Peyer's patch (tissue), 4 donors: Measurements from ENCODE around the gene CALML3. TPM values are rescaled to one million over a fixed set of nuclear protein-coding genes. Genes with fewer than 3 reads are reported as not detected.
"Not testable (repeated sequence)": the region's sequence is repeated elsewhere in the genome, so short reads cannot be mapped to it uniquely, and the experiment has no call there.

Experiments
- DNase-seq, 3 donors: peaks; one replicate each; pipeline ENCODE4 v3.0.0-alpha.2; 2017 to 2019
- H3K27ac ChIP-seq, 4 donors: fragments of 200-600 bp; sonication (generic); one replicate each; pipeline ENCODE4 v1.5.1; 2016 to 2019
- H3K27me3 ChIP-seq, 2 donors: fragments of 200-600 bp; sonication (generic); one replicate each; pipeline ENCODE4 v1.5.1; 2019
- H3K36me3 ChIP-seq, 3 donors: fragments of 200-600 bp; sonication (generic); one replicate each; pipeline ENCODE4 v1.5.1; 2016 to 2019
- H3K4me1 ChIP-seq, 4 donors: fragments of 200-600 bp; sonication (generic); one replicate each; pipeline ENCODE4 v1.5.1; 2016 to 2019
- H3K4me3 ChIP-seq, 4 donors: fragments of 200-600 bp; sonication (generic); 1 replicate in 3 of 4; 2 replicates in 1 of 4; pipeline ENCODE4 v1.5.1; 2016 to 2019; ENCODE audit warnings: mild to moderate bottlenecking in 1 of 4
- H3K9me3 ChIP-seq, 4 donors: fragments of 200-600 bp; sonication (generic); one replicate each; pipeline ENCODE4 v1.5.1; 2016 to 2019; ENCODE audit warnings: mild to moderate bottlenecking in 1 of 4
- CTCF ChIP-seq, 6 experiments: fragments of 450-650 bp in 4 of 6; fragments of 200-600 bp in 2 of 6; sonication (generic) in 1 of 6; IDR thresholded peaks; one replicate each; pipeline ENCODE4 v1.5.1; 2017 to 2019; ENCODE audit warnings: antibody characterized with exemption in 6 of 6, mild to moderate bottlenecking in 3 of 6, moderate library complexity in 1 of 6
- POLR2A ChIP-seq, 2 donors: fragments of 450-650 bp; IDR thresholded peaks; one replicate each; pipeline ENCODE4 v1.5.1; 2017; ENCODE audit warnings: antibody characterized with exemption in 2 of 2, mild to moderate bottlenecking in 2 of 2, moderate library complexity in 2 of 2
- total RNA-seq, 4 donors: library from RNA; depleted of rRNA; stranded (reverse); fragments of >200 nt; gene quantifications; one replicate each; pipeline ENCODE4 v1.1.0, GENCODE V29; 2016

CALML3 gene
- total RNA-seq, 4 donors from 2014 or later: not detected

DNA sequence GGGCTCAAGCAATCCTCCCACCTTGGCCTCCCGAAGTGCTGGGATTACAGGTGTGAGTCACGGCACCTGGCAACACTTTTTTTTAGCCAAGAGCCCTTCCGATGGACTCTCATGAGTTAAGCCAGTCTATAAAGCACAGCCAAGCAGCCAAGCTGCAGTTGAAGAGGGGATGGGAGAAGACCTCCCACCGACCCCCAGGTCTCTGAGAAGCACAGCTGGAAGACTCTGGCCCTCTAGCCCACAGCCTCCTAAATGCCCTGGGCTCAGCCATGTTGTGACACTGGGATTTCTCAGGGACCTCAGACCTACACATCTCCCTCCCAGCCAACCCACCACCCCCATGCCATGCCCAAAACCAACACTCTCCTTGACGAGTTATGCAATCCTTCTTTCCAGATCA lies 31.1 kb downstream of the CALML3 start:
- Histone ChIP-seq H3K27me3 (no peaks in the 10 kb centered on the region), H3K27ac (no peak overlapping the region), H3K36me3 (no peaks in the 10 kb centered on the region), H3K9me3 (no peaks in the 10 kb centered on the region), H3K4me1 (peaks cover 0 to 26% (median 2%) of the 10 kb centered on the region in 4 donors), H3K4me3 (no peak overlapping the region)
- DNase-seq: peak in 1 of 3 donors; percentile 27
- TF ChIP-seq CTCF (IDR thresholded peaks at IDR 0.05) (no peak), POLR2A (IDR thresholded peaks at IDR 0.05) (no peak)

- peak in 1 of 3 donors; percentile 35 for DNase-seq
- peaks cover 0 to 19% (median 0%) of the 10 kb centered on the region in 4 donors for H3K4me1 ChIP-seq
- H3K36me3 ChIP-seq: no peaks in the 10 kb centered on the region
- no peak overlapping the region for H3K4me3 ChIP-seq
- no peaks in the 10 kb centered on the region for H3K27me3 ChIP-seq
- H3K27ac ChIP-seq: no peak overlapping the region
- H3K9me3 ChIP-seq: no peaks in the 10 kb centered on the region
- TF ChIP-seq CTCF (IDR thresholded peaks at IDR 0.05): no peak
- TF ChIP-seq POLR2A (IDR thresholded peaks at IDR 0.05): no peak
Observed at GRCh38 chr10:5556576-5556975, 31.8 kb downstream of the CALML3 start.

- H3K27me3 ChIP-seq: no peaks in the 10 kb centered on the region
- H3K4me1 ChIP-seq: peaks cover 0 to 17% (median 0%) of the 10 kb centered on the region in 4 donors
- DNase-seq: peak in 1 of 3 donors; percentile 34
- H3K4me3 ChIP-seq: no peak overlapping the region
- TF ChIP-seq CTCF (IDR thresholded peaks at IDR 0.05) (no peak), POLR2A (IDR thresholded peaks at IDR 0.05) (no peak)
- no peaks in the 10 kb centered on the region for H3K36me3 ChIP-seq
- no peak overlapping the region for H3K27ac ChIP-seq
- no peaks in the 10 kb centered on the region for H3K9me3 ChIP-seq
Observed at GRCh38 chr10:5557040-5557721, 32.4 kb downstream of the CALML3 start.

GRCh38 chr10:5557799-5558771 lies 33.3 kb downstream of the CALML3 start:
- H3K4me3 ChIP-seq: no peak overlapping the region
- TF ChIP-seq POLR2A (IDR thresholded peaks at IDR 0.05) (no peak), CTCF (IDR thresholded peaks at IDR 0.05) (no peak)
- H3K27me3 ChIP-seq: no peaks in the 10 kb centered on the region
- H3K27ac ChIP-seq: no peak overlapping the region
- no peaks in the 10 kb centered on the region for H3K9me3 ChIP-seq
- peak in 1 of 3 donors; percentile 40 for DNase-seq
- H3K4me1 ChIP-seq: peaks cover 0 to 10% (median 0%) of the 10 kb centered on the region in 4 donors
- H3K36me3 ChIP-seq: no peaks in the 10 kb centered on the region

GRCh38 chr10:5559022-5559421 lies 34.3 kb downstream of the CALML3 start:
- H3K4me1 ChIP-seq, H3K36me3 ChIP-seq, H3K9me3 ChIP-seq, H3K27ac ChIP-seq, H3K27me3 ChIP-seq, H3K4me3 ChIP-seq: not testable (repeated sequence)
- DNase-seq: peak in 1 of 3 donors; percentile 29

GRCh38 chr10:5559642-5560141 lies 34.9 kb downstream of the CALML3 start:
- Histone ChIP-seq H3K27me3 (no peaks in the 10 kb centered on the region), H3K4me3 (no peak overlapping the region), H3K4me1 (peaks cover 0 to 9% (median 0%) of the 10 kb centered on the region in 4 donors), H3K27ac (no peak overlapping the region), H3K9me3 (no peaks in the 10 kb centered on the region), H3K36me3 (no peaks in the 10 kb centered on the region)
- DNase-seq: no peak
- TF ChIP-seq CTCF (IDR thresholded peaks at IDR 0.05) (no peak), POLR2A (IDR thresholded peaks at IDR 0.05) (no peak)
